Fibroblast of skin of abdomen (primary cell): Measurements from ENCODE around the gene RFESD. TPM values are rescaled to one million over a fixed set of nuclear protein-coding genes. Genes with fewer than 3 reads are reported as not detected.

Source experiments
- DNase-seq: peaks from one replicate; pipeline ENCODE4 v3.0.0-alpha.2; 2013
- polyA plus RNA-seq, 2 experiments: library from polyadenylated mRNA; unstranded; fragments of 120-200 nt; gene quantifications; one replicate each; pipeline ENCODE4 v1.2.1, GENCODE V29; 2013; ENCODE audit not compliant: insufficient read length in 2 of 2

Gene RFESD
- 2.1 TPM for polyA plus RNA-seq (2013, experiment 1 of 2; ENCODE audit: insufficient read length)
- 2.6 TPM for polyA plus RNA-seq (2013, experiment 2 of 2; ENCODE audit: insufficient read length)

GRCh38 chr5:95646569-95647431 lies at the start of gene RFESD:
RFESD (plus strand) TSS chr5:95646777; CDS start chr5:95652272, 5,495 bp downstream.
- DNase-seq: peak; percentile 97

GRCh38 chr5:95599252-95599651 lies 47.3 kb upstream of the RFESD start:
- no peak for DNase-seq

GRCh38 chr5:95600557-95600956 lies 46.0 kb upstream of the RFESD start:
- peak; percentile 56 for DNase-seq

- DNase-seq: no peak
Measured at GRCh38 chr5:95605786-95606185, 40.8 kb upstream of the RFESD start.

GRCh38 chr5:95606419-95606818 lies 40.2 kb upstream of the RFESD start:
- DNase-seq: no peak

- DNase-seq: no peak
Measured at GRCh38 chr5:95609711-95610110, 36.9 kb upstream of the RFESD start.

GRCh38 chr5:95610546-95610945 lies 36.0 kb upstream of the RFESD start:
- DNase-seq: no peak

- no peak for DNase-seq
Measured at GRCh38 chr5:95611396-95611795, 35.2 kb upstream of the RFESD start.

- DNase-seq: no peak
Measured at GRCh38 chr5:95613514-95613913, 33.1 kb upstream of the RFESD start.

GRCh38 chr5:95615164-95615467 lies 31.5 kb upstream of the RFESD start:
- no peak for DNase-seq

- DNase-seq: no peak
Measured at GRCh38 chr5:95617057-95617456, 29.5 kb upstream of the RFESD start.

- DNase-seq: no peak
Measured at GRCh38 chr5:95619096-95619495, 27.5 kb upstream of the RFESD start.

GRCh38 chr5:95619514-95620029 lies 27.0 kb upstream of the RFESD start:
- no peak for DNase-seq

- DNase-seq: peak; percentile 31
Measured at GRCh38 chr5:95620030-95620869, 26.3 kb upstream of the RFESD start, which contains the start of gene GPR150. GPR150 (plus strand) TSS chr5:95620087; CDS start chr5:95620276, 189 bp downstream.

GRCh38 chr5:95620870-95621838 lies 25.4 kb upstream of the RFESD start:
- peak; percentile 16 for DNase-seq

GRCh38 chr5:95621839-95622629 lies 24.5 kb upstream of the RFESD start:
- DNase-seq: no peak

- no peak for DNase-seq
Measured at GRCh38 chr5:95623706-95624105, 22.9 kb upstream of the RFESD start.

GRCh38 chr5:95624368-95624767 lies 22.2 kb upstream of the RFESD start:
- no peak for DNase-seq

GRCh38 chr5:95626701-95627100 lies 19.9 kb upstream of the RFESD start:
- DNase-seq: no peak

GRCh38 chr5:95627971-95628810 lies 18.4 kb upstream of the RFESD start:
- DNase-seq: no peak
